Endothelial cell of umbilical vein (primary cell): ENCODE measurements around the gene RASD1. TPM values are rescaled to one million over a fixed set of nuclear protein-coding genes. Genes with fewer than 3 reads are reported as not detected.

Experiments
- BruUV-seq: library from RNA; stranded (reverse); fragments of 400-500 nt; replicated peaks from 2 replicates; lab custom pipeline; 2021; lab: Mats Ljungman, UMichigan
- CTCF ChIA-PET: fragments of 300-600, 350-600 bp; sonication (Branson Sonifier 250); formaldehyde crosslinking; loops from one replicate; lab custom pipeline; 2021; ENCODE audit warnings: antibody characterized with exemption, inconsistent platforms; lab: Charles Lee
- POLR2A ChIA-PET: fragments of 300-600, 350-600 bp; sonication (Branson Sonifier 250); formaldehyde crosslinking; loops from one replicate; lab custom pipeline; 2021; ENCODE audit warnings: antibody characterized with exemption, inconsistent platforms; lab: Charles Lee
- DNase-seq: peaks from one replicate; pipeline ENCODE4 v3.0.0-alpha.2; 2011; ENCODE audit warnings: low read depth, low spot score
- FAIRE-seq: peaks from 2 replicates; lab custom pipeline; 2011; peaks lifted over from hg19 to GRCh38; lab: Jason Lieb, UNC
- H2AFZ ChIP-seq: 2 replicates; pipeline ENCODE4 v1.6.0; 2012; ENCODE audit warnings: low read depth, low read length, control low read depth, inconsistent platforms
- H3K27ac ChIP-seq: 2 replicates; pipeline ENCODE4 v1.5.1; 2011; ENCODE audit warnings: low read depth, mild to moderate bottlenecking, control low read depth, low read length, moderate library complexity; ENCODE audit not compliant: insufficient read depth
- H3K27me3 ChIP-seq, 2 experiments: 2 replicates each; pipeline versions ENCODE4 v1.6.0 to v1.6.1; 2011; ENCODE audit warnings: low read length in 2 of 2, mixed read lengths in 1 of 2; ENCODE audit not compliant: control insufficient read depth in 2 of 2, insufficient read depth in 2 of 2
- H3K36me3 ChIP-seq, 2 experiments: 2 replicates in 1 of 2; 3 replicates in 1 of 2; pipeline ENCODE4 v1.5.1; 2011; ENCODE audit warnings: low read length in 2 of 2, mild to moderate bottlenecking in 1 of 2, moderate library complexity in 1 of 2; ENCODE audit not compliant: control insufficient read depth in 2 of 2, insufficient read depth in 2 of 2; ENCODE audit errors: extremely low read depth in 1 of 2
- H3K4me1 ChIP-seq: 3 replicates; pipeline ENCODE4 v1.5.1; 2011; ENCODE audit warnings: mild to moderate bottlenecking, low read length; ENCODE audit not compliant: control insufficient read depth, insufficient read depth; ENCODE audit errors: extremely low read depth
- H3K4me2 ChIP-seq: 2 replicates; pipeline ENCODE4 v1.6.1; 2011; ENCODE audit warnings: low read length, control low read depth, mixed read lengths; ENCODE audit not compliant: insufficient read depth
- H3K4me3 ChIP-seq, 3 experiments: fragments of 200-600 bp in 1 of 3; sonication (generic), shearing (Covaris generic) in 1 of 3; replicated peaks in 1 of 3; 2 replicates each; pipeline ENCODE4 v1.5.1; 2011 to 2016; ENCODE audit warnings: control low read depth in 3 of 3, low read length in 3 of 3, mild to moderate bottlenecking in 2 of 3, inconsistent platforms in 1 of 3, low read depth in 1 of 3, moderate library complexity in 1 of 3; ENCODE audit not compliant: insufficient read depth in 1 of 3
- H3K79me2 ChIP-seq: 2 replicates; pipeline ENCODE4 v1.6.0; 2012; ENCODE audit warnings: low read length, inconsistent platforms; ENCODE audit not compliant: control insufficient read depth, insufficient read depth
- H3K9ac ChIP-seq: replicated peaks from 2 replicates; pipeline ENCODE3; 2011; ENCODE audit warnings: low read length, control low read depth; ENCODE audit not compliant: insufficient read depth; ENCODE audit errors: extremely low read depth
- H3K9me1 ChIP-seq: replicated peaks from 3 replicates; pipeline ENCODE4 v1.6.0; 2011; ENCODE audit warnings: mild to moderate bottlenecking, low read length; ENCODE audit not compliant: control insufficient read depth, insufficient read depth; ENCODE audit errors: extremely low read depth
- H3K9me3 ChIP-seq: replicated peaks from 2 replicates; pipeline ENCODE4 v1.5.1; 2012; ENCODE audit warnings: low read length, inconsistent platforms; ENCODE audit not compliant: control insufficient read depth, insufficient read depth
- H4K20me1 ChIP-seq: replicated peaks from 2 replicates; pipeline ENCODE3; 2011; ENCODE audit warnings: mild to moderate bottlenecking, low read length; ENCODE audit not compliant: control insufficient read depth, insufficient read depth; ENCODE audit errors: extremely low read depth
- EZH2 ChIP-seq: IDR thresholded peaks from 2 replicates; pipeline ENCODE4 v1.6.1; 2012; ENCODE audit warnings: borderline replicate concordance, low read depth, mild to moderate bottlenecking, moderate library complexity, low read length, inconsistent platforms; ENCODE audit not compliant: severe bottlenecking
- FOS ChIP-seq: IDR thresholded peaks from 2 replicates; pipeline ENCODE4 v1.6.1; 2011; ENCODE audit warnings: mild to moderate bottlenecking, low read length, moderate library complexity, borderline replicate concordance; ENCODE audit not compliant: insufficient read depth
- JUN ChIP-seq: IDR thresholded peaks from 2 replicates; pipeline ENCODE4 v1.6.1; 2011; ENCODE audit warnings: borderline replicate concordance, low read depth; ENCODE audit not compliant: insufficient read length, insufficient read depth
- MAX ChIP-seq: IDR thresholded peaks from 2 replicates; pipeline ENCODE4 v1.6.1; 2011; ENCODE audit not compliant: insufficient read depth, insufficient read length
- MYC ChIP-seq: IDR thresholded peaks from one replicate; pipeline ENCODE4 v1.6.1; 2011; ENCODE audit warnings: mild to moderate bottlenecking, low read depth, low read length
- POLR2A ChIP-seq: IDR thresholded peaks from 2 replicates; pipeline ENCODE4 v1.6.1; 2012; ENCODE audit warnings: low read depth, mild to moderate bottlenecking, control low read depth, low read length
- POLR2AphosphoS5 ChIP-seq: IDR thresholded peaks from 2 replicates; pipeline ENCODE4 v1.6.1; 2012; ENCODE audit warnings: low read depth, mild to moderate bottlenecking, control low read depth, low read length, moderate library complexity; ENCODE audit not compliant: insufficient read depth
- dilution Hi-C: fragments of 300-500 bp; cut with MboI; formaldehyde crosslinking; loops from one replicate; pipeline ENCODE4 v1.15.0; 2019; ENCODE audit warnings: low sequenced_read_pairs; ENCODE audit not compliant: extremely low pct_ligation_motif_present
- intact Hi-C: fragments of 100-400 bp; cut with micrococcal nuclease; formaldehyde crosslinking; loops from one replicate; pipeline ENCODE4 v1.10.0; 2022
- polyA plus RNA-seq, 4 experiments: library from polyadenylated mRNA; depleted of rRNA in 3 of 4; stranded (reverse) in 3 of 4; unstranded in 1 of 4; fragments of >200 nt; gene quantifications; 2 replicates each; pipeline versions ENCODE4 v1.2.1 to v1.2.3, GENCODE V29; 2011 to 2012; ENCODE audit warnings: missing spikeins in 1 of 4
- total RNA-seq: library from RNA; stranded (reverse); gene quantifications from 2 replicates; pipeline ENCODE4 v1.2.3, GENCODE V29; 2021

Gene RASD1
- total and polyA plus RNA-seq, 2 donors (not counting 3 experiments of a cell fraction or from before 2014, with no cell fraction given), result 4.2 to 15.7 TPM

GRCh38 chr17:17502741-17503565 lies 6.8 kb upstream of the RASD1 start:
- DNase-seq (no peak), FAIRE-seq (no peak)
- Histone ChIP-seq H3K79me2 (no peaks in the 10 kb centered on the region), H2AFZ (no peak overlapping the region), H3K27me3 (no peaks in the 10 kb centered on the region), H3K9ac (no peak overlapping the region), H3K9me1 (no peaks in the 10 kb centered on the region), H3K27ac (no peak overlapping the region), H3K4me2 (no peak overlapping the region), H3K36me3 (no peaks in the 10 kb centered on the region), H3K9me3 (no peaks in the 10 kb centered on the region), H3K4me1 (no peaks in the 10 kb centered on the region), H4K20me1 (no peaks in the 10 kb centered on the region), H3K4me3 (no peak overlapping the region)
- intact Hi-C loops, result no loop called here
- POLR2A ChIA-PET, result no interaction called here
- dilution Hi-C loops, result no loop called here
- CTCF ChIA-PET, result interaction anchor here (1.0 to 1.3 kb wide), 2 partner anchors 139 to 146 kb away, joined by 3 read pairs; no protein-coding TSS in a partner anchor
- TF ChIP-seq FOS (no peak), POLR2A (no peak)
- BruUV-seq, result no TSS peak

GRCh38 chr17:17500999-17501605 lies 4.9 kb upstream of the RASD1 start:
- intact Hi-C loops (loop anchor here (1.0 kb wide), 1 partner anchor 145 kb away; no protein-coding TSS in a partner anchor), dilution Hi-C loops (no loop called here)
- BruUV-seq, result no TSS peak
- no peaks in the 10 kb centered on the region for H3K27me3 ChIP-seq
- DNase-seq (no peak), FAIRE-seq (no peak)
- H3K9ac ChIP-seq, result no peak overlapping the region
- H3K4me2 ChIP-seq, result no peak overlapping the region
- POLR2A ChIA-PET, result no interaction called here
- H4K20me1 ChIP-seq, result no peaks in the 10 kb centered on the region
- H3K9me3 ChIP-seq, result no peaks in the 10 kb centered on the region
- no peak overlapping the region for H3K4me3 ChIP-seq
- TF ChIP-seq POLR2A, result no peak
- TF ChIP-seq MAX, result no peak
- TF ChIP-seq FOS, result no peak
- TF ChIP-seq EZH2, result no peak
- no peak for TF ChIP-seq JUN
- no peak for TF ChIP-seq POLR2AphosphoS5
- no peak for TF ChIP-seq MYC
- H2AFZ ChIP-seq, result no peak overlapping the region
- H3K9me1 ChIP-seq, result no peaks in the 10 kb centered on the region
- no peaks in the 10 kb centered on the region for H3K79me2 ChIP-seq
- H3K36me3 ChIP-seq, result no peaks in the 10 kb centered on the region
- CTCF ChIA-PET, result interaction anchor here (0.7 to 2.4 kb wide), 6 partner anchors 11 to 146 kb away, joined by 3 to 13 read pairs (median 5); no protein-coding TSS in a partner anchor
- no peak overlapping the region for H3K27ac ChIP-seq
- peaks cover 5% of the 10 kb centered on the region for H3K4me1 ChIP-seq
